ENCODE data around the gene TMEM263. TPM values are rescaled to one million over a fixed set of nuclear protein-coding genes. Genes with fewer than 3 reads are reported as not detected.

Gene TMEM263
- total and polyA plus RNA-seq, 9 of the 15 experiments (the other 6 are each of a cell fraction or from before 2014, with no cell fraction given), result 12.6 to 36.7 (median 24.4) TPM

GRCh38 chr12:106941481-106942156 lies 14.1 kb upstream of the TMEM263 start (continued):
- TF ChIP-seq GABPA (tag; conservative IDR thresholded peaks at IDR 0.05; ENCODE audit: low read depth) (no peak), ZNF57 (CRISPR knock-in tag; IDR thresholded peaks at IDR 0.05) (no peak), NR3C1 (CRISPR knock-in tag; IDR thresholded peaks at IDR 0.05) (no peak), EZH2 (IDR thresholded peaks at IDR 0.05; ENCODE audit: borderline replicate concordance, low read depth, low read length) (no peak), TRIM24 (IDR thresholded peaks at IDR 0.05) (peak in 1 of 2 experiments; percentile 28; a peak in 2 of 4 replicates), CHAMP1 (IDR thresholded peaks at IDR 0.05) (0 out of 2 replicates have a peak, but pooled peaks have one; percentile 67), TEAD4 (IDR thresholded peaks at IDR 0.05; ENCODE audit: low read length) (peak; percentile 93), TEAD4 (CRISPR knock-in tag; IDR thresholded peaks at IDR 0.05; ENCODE audit: borderline replicate concordance) (no peak), ILF3 (IDR thresholded peaks at IDR 0.05; ENCODE audit: borderline replicate concordance) (0 out of 2 replicates have a peak, but pooled peaks have one; percentile 42), FOSL1 (tag; conservative IDR thresholded peaks at IDR 0.05) (peak; percentile 76), HNRNPL (IDR thresholded peaks at IDR 0.05; ENCODE audit: low read depth, low read length) (no peak), TBL1XR1 (IDR thresholded peaks at IDR 0.05; ENCODE audit: low read length in 2 of 2) (peak in 1 of 2 experiments; percentile 91; a peak in 2 of 4 replicates), GATA2 (CRISPR knock-in tag; IDR thresholded peaks at IDR 0.05) (peak; percentile 40; the same call in 1 of the 2 replicates), TCF15 (CRISPR knock-in tag; IDR thresholded peaks at IDR 0.05) (no peak), ARID3A (IDR thresholded peaks at IDR 0.05; ENCODE audit: borderline replicate concordance, low read depth, low read length) (peak; percentile 58; the same call in 1 of the 2 replicates), MAFF (IDR thresholded peaks at IDR 0.05; ENCODE audit: low read length) (no peak), SMARCE1 (IDR thresholded peaks at IDR 0.05) (peak; percentile 88)
- TF ChIP-seq, protein P1, sequence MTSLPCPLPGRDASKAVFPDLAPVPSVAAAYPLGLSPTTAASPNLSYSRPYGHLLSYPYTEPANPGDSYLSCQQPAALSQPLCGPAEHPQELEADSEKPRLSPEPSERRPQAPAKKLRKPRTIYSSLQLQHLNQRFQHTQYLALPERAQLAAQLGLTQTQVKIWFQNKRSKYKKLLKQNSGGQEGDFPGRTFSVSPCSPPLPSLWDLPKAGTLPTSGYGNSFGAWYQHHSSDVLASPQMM (CRISPR knock-in tag; IDR thresholded peaks at IDR 0.05), result no peak
- TF ChIP-seq, protein P2, sequence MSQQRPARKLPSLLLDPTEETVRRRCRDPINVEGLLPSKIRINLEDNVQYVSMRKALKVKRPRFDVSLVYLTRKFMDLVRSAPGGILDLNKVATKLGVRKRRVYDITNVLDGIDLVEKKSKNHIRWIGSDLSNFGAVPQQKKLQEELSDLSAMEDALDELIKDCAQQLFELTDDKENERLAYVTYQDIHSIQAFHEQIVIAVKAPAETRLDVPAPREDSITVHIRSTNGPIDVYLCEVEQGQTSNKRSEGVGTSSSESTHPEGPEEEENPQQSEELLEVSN (IDR thresholded peaks at IDR 0.05; ENCODE audit: borderline replicate concordance in 1 of 2, extremely low read depth in 1 of 2, insufficient read depth in 1 of 2, insufficient read length in 1 of 2, low read depth in 1 of 2, low read length in 1 of 2, poor library complexity in 1 of 2, severe bottlenecking in 1 of 2), result no peak
